ENCODE results near the gene CATSPER1. TPM values are rescaled to one million over a fixed set of nuclear protein-coding genes. Genes with fewer than 3 reads are reported as not detected.

The CATSPER1 gene
- total RNA-seq, 1 donor from 2014 or later = 3.6 TPM

DNA sequence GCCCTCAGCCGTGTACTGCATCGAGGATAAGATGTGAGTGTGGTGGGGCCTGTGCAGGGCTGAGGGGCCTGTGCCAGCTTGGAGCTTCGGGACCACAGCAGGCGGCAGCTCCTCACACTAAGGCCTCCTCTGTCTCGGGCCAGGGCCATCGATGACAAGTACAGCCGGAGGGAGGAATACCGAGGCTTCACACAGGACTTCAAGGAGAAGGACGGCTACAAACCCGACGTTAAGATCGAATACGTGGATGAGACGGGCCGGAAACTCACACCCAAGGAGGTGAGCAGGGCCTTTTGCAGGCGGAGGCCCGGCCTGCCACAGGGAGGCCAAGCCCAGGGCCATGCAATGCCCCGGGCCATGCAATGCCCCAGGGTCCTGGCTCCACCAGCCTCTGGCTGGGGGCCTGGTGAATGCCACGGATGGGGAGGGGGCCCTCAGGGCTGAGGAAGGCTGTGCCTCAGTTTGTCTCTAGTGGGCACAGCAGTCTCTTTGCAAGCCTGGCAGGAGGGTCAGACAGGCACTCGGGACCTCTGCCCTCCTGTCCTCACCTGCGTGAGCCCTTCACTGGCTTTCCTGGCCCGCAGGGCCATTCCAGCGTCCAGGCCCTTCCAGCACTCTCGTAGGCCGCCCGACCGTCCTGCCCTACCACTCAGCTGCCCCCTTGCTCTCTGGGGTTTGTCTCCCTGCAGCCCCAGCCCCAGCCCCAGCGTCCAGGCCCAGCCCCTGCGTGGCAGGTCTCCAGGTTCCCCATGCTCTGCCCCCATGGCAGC lies 48.5 kb downstream of the CATSPER1 start:
- Histone ChIP-seq H3K4me1 (no peaks in the 10 kb centered on the region), H3K9me3 (no peaks in the 10 kb centered on the region), H3K27ac (no peak overlapping the region), H3K27me3 (ENCODE audit: low read depth) (no peaks in the 10 kb centered on the region), H3K4me3 (no peak overlapping the region), H3K36me3 (peaks cover 59% of the 10 kb centered on the region)
- ATAC-seq (no peak), DNase-seq (no peak)
- TF ChIP-seq CTCF (IDR thresholded peaks at IDR 0.05) = no peak
- intact Hi-C loops (cut with DNase I) = no loop called here

- Histone ChIP-seq H3K4me3 (no peak overlapping the region), H3K27ac (no peak overlapping the region), H3K9me3 (no peaks in the 10 kb centered on the region), H3K36me3 (peaks cover 70% of the 10 kb centered on the region), H3K4me1 (no peaks in the 10 kb centered on the region), H3K27me3 (ENCODE audit: low read depth) (no peaks in the 10 kb centered on the region)
- ATAC-seq (peak in 1 of 2 donors; percentile 4), DNase-seq (no peak)
- intact Hi-C loops (cut with DNase I) = no loop called here
- no peak for TF ChIP-seq CTCF (IDR thresholded peaks at IDR 0.05)
Measured at GRCh38 chr11:65976216-65977176, 49.8 kb downstream of the CATSPER1 start.

DNA sequence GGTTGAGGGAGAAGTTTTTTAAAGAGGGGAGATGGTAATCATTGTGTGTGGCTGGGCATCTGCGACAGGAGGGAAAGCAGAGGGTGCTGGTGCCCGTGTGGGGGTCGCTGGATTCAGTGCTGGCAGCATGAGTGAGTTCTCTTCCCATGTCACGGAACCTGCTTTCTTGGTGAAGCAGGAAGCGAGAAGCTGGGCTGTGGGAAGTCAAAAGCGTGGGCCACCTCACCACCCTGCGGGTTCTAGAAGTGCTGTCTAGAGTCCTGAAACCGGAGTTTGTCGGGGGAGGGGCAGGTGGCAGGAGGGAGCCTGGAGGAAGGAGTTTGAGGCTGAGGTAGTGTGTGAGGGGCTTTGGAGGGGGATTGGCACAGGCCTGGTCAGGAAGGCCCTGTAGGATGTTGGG lies 50.5 kb downstream of the CATSPER1 start:
- TF ChIP-seq CTCF (IDR thresholded peaks at IDR 0.05) = no peak
- Histone ChIP-seq H3K27ac (no peak overlapping the region), H3K4me3 (no peak overlapping the region), H3K9me3 (no peaks in the 10 kb centered on the region), H3K27me3 (ENCODE audit: low read depth) (no peaks in the 10 kb centered on the region), H3K36me3 (peaks cover 70% of the 10 kb centered on the region), H3K4me1 (no peaks in the 10 kb centered on the region)
- DNase-seq = no peak
- intact Hi-C loops (cut with DNase I) = no loop called here
- no peak for ATAC-seq

DNA sequence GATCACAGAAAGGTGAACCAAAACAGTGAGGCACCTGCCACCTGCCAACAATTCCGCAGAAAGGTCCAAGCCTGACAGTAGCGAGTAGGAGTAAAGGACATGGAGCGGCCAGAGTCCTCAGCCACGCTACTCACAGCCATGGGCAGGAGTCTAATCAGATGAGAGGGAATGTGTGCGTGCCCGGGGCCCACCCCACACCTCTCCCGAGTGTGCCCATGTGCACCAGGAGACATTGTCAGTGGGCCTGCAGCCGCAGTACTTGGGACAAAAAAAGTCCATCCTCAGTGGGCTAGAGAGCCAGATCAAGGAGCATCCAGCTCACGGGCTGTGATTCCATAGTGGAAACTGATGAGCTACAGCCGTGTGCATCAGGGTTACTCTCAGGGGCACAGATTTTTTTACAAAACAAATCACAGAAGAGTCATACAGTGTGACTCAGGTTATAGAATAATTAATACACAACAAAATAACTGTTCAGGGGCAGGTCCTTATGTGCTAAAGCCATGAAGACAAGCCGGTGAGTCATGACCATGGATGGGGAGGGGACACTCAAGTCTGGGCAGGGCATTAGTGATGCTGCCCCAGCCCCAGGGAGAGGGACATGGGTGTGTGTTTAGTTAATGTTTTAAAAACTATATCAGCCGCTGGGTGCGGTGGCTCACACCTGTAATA lies 52.7 kb downstream of the CATSPER1 start:
- no peak overlapping the region for H3K4me3 ChIP-seq
- no peak overlapping the region for H3K27ac ChIP-seq
- no peaks in the 10 kb centered on the region for H3K9me3 ChIP-seq
- no peaks in the 10 kb centered on the region for H3K27me3 ChIP-seq (ENCODE audit: low read depth)
- H3K36me3 ChIP-seq = peaks cover 77% of the 10 kb centered on the region
- intact Hi-C loops (cut with DNase I) = no loop called here
- peaks cover 17% of the 10 kb centered on the region for H3K4me1 ChIP-seq
- no peak for TF ChIP-seq CTCF (IDR thresholded peaks at IDR 0.05)
- DNase-seq (no peak), ATAC-seq (no peak)

DNA sequence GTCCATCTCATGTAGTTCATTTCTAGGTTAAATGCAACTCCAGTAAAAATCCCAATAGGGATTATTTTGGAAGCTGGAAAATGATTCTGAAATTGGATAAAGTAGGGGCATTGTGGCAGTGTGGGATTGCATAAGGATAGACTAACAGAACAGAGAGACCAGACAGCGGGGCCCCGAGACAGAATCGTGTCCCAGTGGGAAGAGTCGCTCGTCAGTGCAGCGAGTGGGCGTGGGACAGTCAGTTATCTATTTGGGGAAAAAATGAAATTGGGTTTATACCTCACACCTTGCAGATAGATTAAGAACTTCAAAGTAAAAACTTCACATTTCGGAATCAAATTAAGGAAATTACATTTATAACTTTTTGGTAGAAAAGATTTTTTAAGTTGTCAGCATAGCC lies 54.2 kb downstream of the CATSPER1 start:
- H3K9me3 ChIP-seq = no peaks in the 10 kb centered on the region
- H3K36me3 ChIP-seq = peaks cover 77% of the 10 kb centered on the region
- ATAC-seq = no peak
- intact Hi-C loops (cut with DNase I) = no loop called here
- H3K27me3 ChIP-seq (ENCODE audit: low read depth) = no peaks in the 10 kb centered on the region
- H3K27ac ChIP-seq = no peak overlapping the region
- H3K4me3 ChIP-seq = no peak overlapping the region
- no peak for DNase-seq
- no peak for TF ChIP-seq CTCF (IDR thresholded peaks at IDR 0.05)
- H3K4me1 ChIP-seq = peaks cover 25% of the 10 kb centered on the region

All from lower lobe of right lung (tissue), 2 donors.